HG02938 (cell line): ENCODE data around the gene PRDM16.

ENCODE experiments used
- ATAC-seq: cut with Tn5 transposase; IDR thresholded peaks from one replicate; pipeline ENCODE4 v1.9.1; 2021; ENCODE audit warnings: mild to moderate bottlenecking, moderate library complexity; ENCODE audit not compliant: unreplicated experiment

Gene PRDM16

GRCh38 chr1:3463891-3464648 lies 395.1 kb downstream of the PRDM16 start:
- ATAC-seq, result no peak

GRCh38 chr1:3464649-3465025 lies 395.6 kb downstream of the PRDM16 start:
- ATAC-seq, result no peak

GRCh38 chr1:3465091-3465934 lies 396.3 kb downstream of the PRDM16 start:
- no peak for ATAC-seq

GRCh38 chr1:3465935-3466321 lies 396.9 kb downstream of the PRDM16 start:
- ATAC-seq, result no peak

- no peak for ATAC-seq
These were observed 397.5 kb downstream of the PRDM16 start for GRCh38 chr1:3466366-3467075.

- no peak for ATAC-seq
These were observed 398.4 kb downstream of the PRDM16 start for GRCh38 chr1:3467096-3468036.

GRCh38 chr1:3468236-3469103 lies 399.5 kb downstream of the PRDM16 start:
- ATAC-seq, result no peak

GRCh38 chr1:3469104-3469848 lies 400.3 kb downstream of the PRDM16 start:
- ATAC-seq, result no peak

- ATAC-seq, result no peak
These were observed 401.0 kb downstream of the PRDM16 start for GRCh38 chr1:3469849-3470649.

- ATAC-seq, result no peak
These were observed 401.8 kb downstream of the PRDM16 start for GRCh38 chr1:3470650-3471355.

- ATAC-seq, result no peak
These were observed 402.5 kb downstream of the PRDM16 start for GRCh38 chr1:3471356-3472087.

GRCh38 chr1:3472088-3472850 lies 403.3 kb downstream of the PRDM16 start:
- ATAC-seq, result no peak

- ATAC-seq, result no peak
These were observed 403.9 kb downstream of the PRDM16 start for GRCh38 chr1:3472906-3473305.

GRCh38 chr1:3473381-3473844 lies 404.4 kb downstream of the PRDM16 start:
- no peak for ATAC-seq

- no peak for ATAC-seq
These were observed 405.0 kb downstream of the PRDM16 start for GRCh38 chr1:3474016-3474415.

- no peak for ATAC-seq
These were observed 405.4 kb downstream of the PRDM16 start for GRCh38 chr1:3474421-3474820.
